SJSA1 (cell line): ENCODE data around the gene MUS81. TPM values are rescaled to one million over a fixed set of nuclear protein-coding genes. Genes with fewer than 3 reads are reported as not detected.
"Not testable (repeated sequence)": the region's sequence is repeated elsewhere in the genome, so short reads cannot be mapped to it uniquely, and the experiment has no call there.

Experiments used
- DNase-seq, 2 experiments: peaks; one replicate each; pipeline ENCODE4 v3.0.0-alpha.2; 2015 to 2020; ENCODE audit warnings: low spot score in 2 of 2, low read depth in 1 of 2
- H3K27ac ChIP-seq: fragments of 250-450 bp; sonication (Bioruptor Pico); 2 replicates; pipeline ENCODE4 v1.5.1; 2020; ENCODE audit warnings: mild to moderate bottlenecking, moderate library complexity
- H3K27me3 ChIP-seq: fragments of 250-450 bp; sonication (Bioruptor Pico); replicated peaks from 2 replicates; pipeline ENCODE4 v1.5.1; 2020; ENCODE audit warnings: mild to moderate bottlenecking, moderate library complexity
- H3K36me3 ChIP-seq: fragments of 250-450 bp; sonication (Bioruptor Pico); 2 replicates; pipeline ENCODE4 v1.5.1; 2020; ENCODE audit warnings: mild to moderate bottlenecking
- H3K4me1 ChIP-seq: fragments of 250-450 bp; sonication (Bioruptor Pico); replicated peaks from 2 replicates; pipeline ENCODE4 v1.6.1; 2021; ENCODE audit warnings: mild to moderate bottlenecking
- H3K4me3 ChIP-seq: fragments of 250-450 bp; sonication (Bioruptor Pico); 2 replicates; pipeline ENCODE4 v1.5.1; 2020; ENCODE audit warnings: mild to moderate bottlenecking
- H3K9me3 ChIP-seq: fragments of 250-450 bp; sonication (Bioruptor Pico); replicated peaks from 2 replicates; pipeline ENCODE4 v1.5.1; 2020; ENCODE audit warnings: mild to moderate bottlenecking
- total RNA-seq: library from RNA; depleted of rRNA; stranded (reverse); fragments of >200 nt; shearing (Covaris generic); gene quantifications from 2 replicates; pipeline ENCODE4 v1.2.3, GENCODE V29; 2014

The MUS81 gene
- total RNA-seq, 1 experiment from 2014 or later = 130 TPM

DNA sequence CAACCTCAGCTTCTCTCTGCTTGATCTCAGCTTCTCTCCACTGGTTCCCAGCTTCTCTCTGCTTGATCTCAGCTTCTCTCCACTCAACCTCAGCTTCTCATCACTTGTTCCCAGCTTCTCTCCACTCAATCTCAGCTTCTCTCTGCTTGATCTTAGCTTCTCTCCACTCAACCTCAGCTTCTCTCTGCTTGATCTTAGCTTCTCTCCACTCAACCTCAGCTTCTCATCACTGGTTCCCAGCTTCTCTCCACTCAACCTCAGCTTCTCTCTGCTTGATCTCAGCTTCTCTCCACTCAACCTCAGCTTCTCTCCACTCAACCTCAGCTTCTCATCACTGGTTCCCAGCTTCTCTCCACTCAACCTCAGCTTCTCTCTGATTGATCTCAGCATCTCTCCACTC, 28.0 kb upstream of the MUS81 start:
- not testable (repeated sequence) for H3K9me3 ChIP-seq, H3K27ac ChIP-seq, H3K4me3 ChIP-seq, H3K36me3 ChIP-seq, DNase-seq
- peaks cover 20% of the 10 kb centered on the region for H3K4me1 ChIP-seq
- peaks cover 45% of the 10 kb centered on the region for H3K27me3 ChIP-seq

DNA sequence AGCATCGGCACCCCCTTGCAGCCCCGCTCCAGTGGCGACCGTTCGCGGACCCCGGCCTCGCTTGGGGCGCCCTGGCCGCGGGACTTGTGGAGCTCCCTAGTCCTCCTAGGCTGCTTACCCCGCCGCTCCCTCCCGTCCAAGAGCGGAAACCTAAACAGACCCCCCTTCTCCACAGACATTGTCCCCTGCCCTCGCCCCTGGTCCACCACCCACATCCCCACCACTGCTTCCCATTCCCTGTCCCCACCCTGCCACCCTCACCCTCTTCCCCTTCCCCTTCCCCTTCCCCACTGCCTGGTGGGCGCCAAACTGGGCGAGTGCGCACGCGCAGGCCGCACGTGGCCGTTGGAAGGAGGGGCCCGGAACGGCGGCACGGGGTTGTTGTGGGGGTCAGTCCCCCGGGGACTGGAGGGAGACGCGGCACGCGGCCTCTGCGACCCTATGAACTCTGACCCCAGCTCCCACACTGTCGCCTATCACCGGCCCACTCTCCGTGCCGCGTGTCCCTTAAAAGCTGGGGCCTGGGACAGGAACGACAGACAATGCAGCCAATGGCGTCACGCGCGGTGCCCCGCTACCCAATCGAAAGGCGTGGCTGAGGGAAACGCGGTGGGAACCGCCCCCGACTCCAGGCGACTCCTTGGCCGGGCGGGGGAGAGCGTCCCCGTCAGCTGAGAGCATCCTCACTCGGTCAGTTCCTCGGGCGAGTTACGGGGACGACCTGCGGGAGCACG, 26.8 kb upstream of the MUS81 start, which contains the start of gene SNX32:
Gene SNX32, plus strand, starts transcription at position 667 of the 734 bp plus-strand sequence. CDS start 103 bp downstream, outside the sequence.
- H3K4me1 ChIP-seq = peaks cover 20% of the 10 kb centered on the region
- peaks cover 5% of the 10 kb centered on the region; the same call in 1 of the 2 replicates for H3K9me3 ChIP-seq
- H3K27me3 ChIP-seq = peaks cover 35% of the 10 kb centered on the region
- peak within 1 kb of the TSS; percentile 37 for H3K27ac ChIP-seq
- DNase-seq = peak; percentile 95 to 97
- peak within 1 kb of the TSS; percentile 36 for H3K4me3 ChIP-seq
- no peaks in the 10 kb centered on the region for H3K36me3 ChIP-seq

DNA sequence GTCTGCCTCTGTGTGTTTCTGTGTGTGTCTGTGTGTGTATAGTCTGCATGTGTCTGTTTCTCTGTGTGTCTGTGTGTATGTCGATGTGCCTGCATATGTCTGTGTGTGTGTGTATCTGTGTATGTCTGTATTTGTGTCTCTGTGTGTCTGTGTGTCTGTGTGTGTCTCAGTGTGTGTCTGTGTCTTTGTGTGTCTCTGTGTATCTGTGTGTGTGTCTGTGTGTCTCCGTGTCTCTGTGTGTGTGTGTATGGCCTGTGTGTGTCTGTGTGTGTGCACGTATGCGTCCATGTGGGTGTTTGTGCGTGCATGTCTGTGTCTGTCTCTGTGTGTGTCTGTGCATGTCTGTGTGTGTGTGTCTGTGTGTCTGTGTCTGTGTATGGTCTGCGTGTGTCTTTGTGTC, 26.0 kb upstream of the MUS81 start:
- no peak for DNase-seq
- Histone ChIP-seq H3K36me3 (no peaks in the 10 kb centered on the region), H3K4me1 (peaks cover 20% of the 10 kb centered on the region), H3K27ac (no peak overlapping the region), H3K4me3 (peak overlapping the region; percentile 36), H3K9me3 (peaks cover 5% of the 10 kb centered on the region; the same call in 1 of the 2 replicates), H3K27me3 (peaks cover 31% of the 10 kb centered on the region)

DNA sequence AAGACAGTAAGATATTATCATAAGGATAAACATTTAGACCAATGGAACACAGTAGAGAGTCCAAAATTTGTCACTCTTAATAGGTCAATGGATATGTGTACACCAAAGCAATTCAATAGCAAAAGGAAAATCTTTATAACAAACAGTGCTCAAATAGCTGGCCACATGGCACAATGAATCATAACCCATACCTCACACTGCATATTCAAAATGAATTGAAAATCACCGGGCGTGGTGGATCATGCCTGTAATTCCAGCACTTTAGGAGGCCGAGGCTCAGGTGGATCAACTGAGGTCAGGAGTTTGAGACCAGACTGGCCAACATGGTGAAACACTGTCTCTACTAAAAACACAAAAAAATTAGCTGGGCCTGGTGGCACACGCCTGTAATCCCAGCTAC, 18.1 kb upstream of the MUS81 start:
- no peak overlapping the region for H3K4me3 ChIP-seq
- H3K9me3 ChIP-seq = no peaks in the 10 kb centered on the region
- H3K27me3 ChIP-seq = no peaks in the 10 kb centered on the region
- no peaks in the 10 kb centered on the region for H3K4me1 ChIP-seq
- no peak overlapping the region for H3K27ac ChIP-seq
- no peak for DNase-seq
- no peaks in the 10 kb centered on the region for H3K36me3 ChIP-seq

DNA sequence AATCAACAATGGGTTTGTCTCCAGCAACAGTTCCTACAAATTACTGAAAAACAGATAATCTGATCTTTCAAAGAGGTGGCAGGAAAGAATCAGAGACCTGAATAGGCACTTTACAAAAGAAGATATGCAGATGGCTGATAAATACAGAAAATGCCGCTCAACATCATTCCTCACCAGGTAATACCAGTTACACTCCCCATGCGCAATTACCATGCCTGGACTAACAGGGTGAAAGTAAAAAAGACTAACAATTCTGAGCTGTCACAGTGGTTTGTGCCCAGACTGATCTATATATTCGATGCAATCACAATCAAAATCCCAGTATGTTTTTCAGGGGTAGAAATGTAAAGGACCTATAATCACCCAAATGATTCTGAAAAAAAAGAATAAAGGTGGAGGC, 16.4 kb upstream of the MUS81 start:
- H3K27ac ChIP-seq = no peak overlapping the region

DNA sequence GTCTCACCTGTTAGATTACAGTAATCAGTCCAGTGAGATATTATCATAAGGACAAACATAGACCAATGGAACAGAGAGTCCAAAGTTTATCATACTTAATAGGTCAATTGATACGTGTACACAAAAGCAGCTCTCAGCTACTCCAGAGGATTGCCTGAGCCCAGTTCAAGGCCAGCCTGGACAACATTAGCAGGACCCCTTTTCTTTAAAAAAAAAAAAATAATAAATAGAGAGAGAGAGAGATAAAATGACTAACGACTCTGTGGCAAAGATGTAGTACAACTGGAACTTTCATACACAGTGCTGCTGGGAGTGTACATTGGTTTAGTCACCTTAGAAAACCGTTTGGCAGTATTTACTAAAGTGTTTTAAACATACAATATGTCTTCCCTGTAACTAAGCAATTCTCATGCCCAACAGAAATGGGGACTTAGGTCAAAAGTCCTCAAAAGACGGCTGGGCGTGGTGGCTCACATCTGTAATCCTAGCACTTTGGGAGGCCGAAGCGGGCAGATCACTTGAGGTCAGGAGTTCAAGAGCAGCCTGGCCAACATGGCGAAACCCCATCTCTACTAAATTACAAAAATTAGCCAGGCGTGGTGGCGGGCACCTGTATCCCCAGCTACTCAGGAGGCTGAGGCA, 15.9 kb upstream of the MUS81 start:
- no peak overlapping the region for H3K27ac ChIP-seq
- no peaks in the 10 kb centered on the region for H3K4me1 ChIP-seq
- no peaks in the 10 kb centered on the region for H3K9me3 ChIP-seq
- no peak for DNase-seq
- no peak overlapping the region for H3K4me3 ChIP-seq
- H3K36me3 ChIP-seq = no peaks in the 10 kb centered on the region
- H3K27me3 ChIP-seq = no peaks in the 10 kb centered on the region

More for the DNA sequence above, 16.4 kb upstream of the MUS81 start:
- H3K4me3 ChIP-seq = no peak overlapping the region
- H3K4me1 ChIP-seq = no peaks in the 10 kb centered on the region
- DNase-seq = no peak
- no peaks in the 10 kb centered on the region for H3K9me3 ChIP-seq
- H3K36me3 ChIP-seq = no peaks in the 10 kb centered on the region
- H3K27me3 ChIP-seq = no peaks in the 10 kb centered on the region

DNA sequence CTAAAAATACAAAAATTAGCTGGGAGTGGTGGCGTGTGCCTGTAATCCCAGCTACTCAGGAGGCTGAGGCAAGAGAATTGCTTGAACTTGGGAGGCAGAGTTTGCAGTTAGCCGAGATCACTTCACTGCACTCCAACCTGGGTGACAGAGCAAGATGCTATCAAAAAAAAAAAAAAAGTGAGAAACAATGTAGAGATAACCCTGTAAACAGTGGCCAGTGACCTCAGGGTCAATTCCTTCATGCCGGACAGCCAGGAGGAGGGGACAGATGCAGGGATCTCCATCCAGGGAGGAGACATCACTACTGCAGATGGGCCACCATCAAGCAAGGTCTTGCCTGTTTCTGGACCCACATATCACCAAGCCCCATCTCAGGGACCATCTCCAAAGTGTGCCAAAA, 12.5 kb upstream of the MUS81 start:
- H3K27ac ChIP-seq = no peak overlapping the region
- peaks cover 18% of the 10 kb centered on the region for H3K9me3 ChIP-seq
- DNase-seq = no peak
- no peak overlapping the region for H3K4me3 ChIP-seq
- peaks cover 26% of the 10 kb centered on the region for H3K36me3 ChIP-seq
- no peaks in the 10 kb centered on the region; the same call in 1 of the 2 replicates for H3K4me1 ChIP-seq
- no peaks in the 10 kb centered on the region for H3K27me3 ChIP-seq

DNA sequence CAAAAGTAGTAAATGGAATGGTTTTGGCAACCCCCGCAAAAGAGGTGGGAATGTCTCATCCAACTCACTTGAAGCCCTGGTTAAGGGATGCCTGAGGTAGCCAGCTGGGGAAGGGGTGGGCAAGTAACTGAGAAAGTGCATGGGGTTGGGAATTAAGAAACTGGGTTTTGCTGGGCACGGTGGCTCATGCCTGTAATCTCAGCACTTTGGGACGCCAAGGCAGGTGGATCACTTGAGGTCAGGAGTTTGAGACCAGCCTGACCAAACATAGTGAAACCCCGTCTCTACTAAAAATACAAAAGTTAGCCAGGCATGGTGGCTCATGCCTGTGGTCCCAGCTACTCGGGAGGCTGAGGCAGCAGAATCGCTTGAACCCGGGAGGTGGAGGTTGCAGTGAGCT, 11.5 kb upstream of the MUS81 start:
- not testable (repeated sequence) for H3K27me3 ChIP-seq, H3K4me1 ChIP-seq, DNase-seq, H3K4me3 ChIP-seq, H3K27ac ChIP-seq
- Histone ChIP-seq H3K9me3 (peaks cover 18% of the 10 kb centered on the region), H3K36me3 (peaks cover 35% of the 10 kb centered on the region)

DNA sequence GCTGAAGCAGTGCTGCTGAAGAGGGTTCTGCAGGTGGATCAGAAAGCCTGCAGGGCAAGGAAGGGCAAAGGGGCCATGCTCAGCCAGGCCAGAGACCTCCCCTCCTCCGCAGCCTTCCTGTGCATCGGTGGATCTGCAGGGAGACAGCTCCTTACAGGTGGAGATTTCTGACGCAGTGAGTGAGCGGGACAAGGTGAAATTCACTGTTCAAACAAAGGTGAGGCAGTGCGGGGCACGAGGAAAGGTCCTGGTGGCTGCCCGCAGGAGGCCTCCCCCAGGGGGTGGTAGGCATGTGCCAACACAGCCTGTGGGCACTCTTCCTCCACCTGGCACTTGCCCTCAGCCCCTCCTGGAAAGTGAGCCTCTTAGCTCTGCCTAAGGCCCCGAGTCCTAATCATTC, 10.9 kb upstream of the MUS81 start:
- no peaks in the 10 kb centered on the region for H3K27me3 ChIP-seq
- peaks cover 18% of the 10 kb centered on the region for H3K9me3 ChIP-seq
- H3K36me3 ChIP-seq = peaks cover 42% of the 10 kb centered on the region
- no peak for DNase-seq
- H3K4me1 ChIP-seq = no peaks in the 10 kb centered on the region; the same call in 1 of the 2 replicates
- no peak overlapping the region for H3K4me3 ChIP-seq
- H3K27ac ChIP-seq = no peak overlapping the region

DNA sequence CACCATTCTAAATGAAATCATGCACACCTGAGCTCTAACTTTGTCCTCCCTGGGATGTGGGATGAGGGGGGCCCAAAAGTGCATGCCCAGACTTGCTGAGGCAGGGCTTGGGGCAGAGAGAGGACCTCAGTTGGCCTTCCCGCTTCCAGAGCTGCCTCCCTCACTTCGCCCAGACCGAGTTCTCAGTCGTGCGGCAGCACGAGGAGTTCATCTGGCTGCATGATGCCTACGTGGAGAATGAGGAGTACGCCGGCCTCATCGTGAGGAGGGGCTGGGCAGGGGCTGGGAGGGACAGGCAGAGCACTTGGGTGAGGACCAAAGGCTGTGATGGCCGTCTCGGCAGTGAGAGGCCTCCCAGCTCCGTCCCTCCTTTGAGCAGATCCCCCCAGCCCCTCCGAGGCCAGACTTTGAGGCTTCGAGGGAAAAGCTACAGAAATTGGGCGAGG, 10.4 kb upstream of the MUS81 start:
- H3K27me3 ChIP-seq = no peaks in the 10 kb centered on the region
- no peak overlapping the region for H3K27ac ChIP-seq
- H3K4me1 ChIP-seq = no peaks in the 10 kb centered on the region; the same call in 1 of the 2 replicates
- H3K9me3 ChIP-seq = peaks cover 18% of the 10 kb centered on the region
- H3K36me3 ChIP-seq = peaks cover 46% of the 10 kb centered on the region
- H3K4me3 ChIP-seq = no peak overlapping the region
- DNase-seq = peak in 1 of 2 experiments; percentile 55

DNA sequence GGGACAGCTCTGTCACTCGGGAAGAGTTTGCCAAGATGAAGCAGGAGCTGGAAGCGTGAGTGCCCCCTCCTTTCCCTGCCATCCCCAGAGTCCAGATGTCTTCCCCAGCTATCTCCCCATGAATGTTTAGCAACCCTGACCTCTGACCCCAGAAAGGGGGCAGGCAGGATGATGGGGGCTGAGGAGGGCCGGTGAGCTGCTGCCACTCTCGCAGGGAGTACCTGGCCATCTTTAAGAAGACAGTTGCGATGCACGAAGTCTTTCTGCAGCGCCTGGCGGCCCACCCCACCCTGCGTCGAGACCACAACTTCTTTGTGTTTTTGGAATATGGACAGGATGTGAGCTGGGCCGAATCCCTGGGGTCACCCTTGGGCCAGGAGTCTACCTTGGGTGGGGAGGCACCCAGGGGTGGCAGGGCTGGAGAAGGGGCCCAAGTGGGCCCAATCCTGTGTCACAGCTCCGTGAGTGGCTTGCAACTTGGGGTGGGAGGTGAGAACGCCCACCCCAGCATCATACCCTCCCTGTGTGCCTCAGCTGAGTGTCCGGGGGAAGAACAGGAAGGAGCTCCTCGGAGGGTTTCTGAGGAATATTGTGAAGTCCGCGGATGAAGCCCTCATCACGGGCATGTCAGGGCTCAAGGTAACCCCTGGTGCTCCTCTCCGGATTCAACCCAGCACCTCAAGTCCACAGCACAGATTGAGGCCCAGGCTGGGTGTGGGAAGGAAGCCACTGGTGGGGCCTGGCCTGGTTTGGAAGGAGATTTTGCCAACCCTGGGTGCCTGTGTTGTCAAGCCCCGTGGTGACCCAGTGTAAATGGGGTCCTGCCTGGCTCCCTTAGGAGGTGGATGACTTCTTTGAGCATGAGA, 9.8 kb upstream of the MUS81 start:
- peaks cover 53% of the 10 kb centered on the region for H3K36me3 ChIP-seq
- no peak overlapping the region for H3K27ac ChIP-seq
- H3K4me1 ChIP-seq = no peaks in the 10 kb centered on the region; the same call in none of the 2 replicates
- H3K27me3 ChIP-seq = no peaks in the 10 kb centered on the region
- no peak for DNase-seq
- peaks cover 18% of the 10 kb centered on the region for H3K9me3 ChIP-seq
- H3K4me3 ChIP-seq = no peak overlapping the region

DNA sequence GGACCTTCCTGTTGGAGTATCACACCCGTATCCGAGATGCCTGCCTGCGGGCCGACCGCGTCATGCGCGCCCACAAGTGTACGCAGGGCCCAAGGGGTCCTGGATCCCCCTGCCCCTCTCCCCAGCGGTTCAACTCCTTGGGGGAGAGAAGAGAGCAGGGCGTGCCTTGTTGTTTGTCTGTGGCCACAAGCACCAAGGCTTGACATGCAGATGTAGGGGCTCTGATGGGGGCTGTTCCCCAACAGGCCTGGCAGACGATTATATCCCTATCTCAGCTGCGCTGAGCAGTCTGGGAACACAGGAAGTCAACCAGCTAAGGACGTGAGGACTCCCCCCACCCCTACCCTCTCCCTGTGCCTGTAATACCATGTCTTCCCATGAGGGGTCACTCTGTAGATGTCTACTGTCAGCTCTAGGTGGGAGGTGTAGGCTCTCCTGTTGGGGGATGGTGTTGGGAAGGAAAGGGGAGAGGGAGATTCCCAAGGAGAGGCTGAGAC, 9.1 kb upstream of the MUS81 start:
- H3K27me3 ChIP-seq = no peaks in the 10 kb centered on the region
- peak; percentile 64 to 73 for DNase-seq
- H3K36me3 ChIP-seq = peaks cover 59% of the 10 kb centered on the region

DNA sequence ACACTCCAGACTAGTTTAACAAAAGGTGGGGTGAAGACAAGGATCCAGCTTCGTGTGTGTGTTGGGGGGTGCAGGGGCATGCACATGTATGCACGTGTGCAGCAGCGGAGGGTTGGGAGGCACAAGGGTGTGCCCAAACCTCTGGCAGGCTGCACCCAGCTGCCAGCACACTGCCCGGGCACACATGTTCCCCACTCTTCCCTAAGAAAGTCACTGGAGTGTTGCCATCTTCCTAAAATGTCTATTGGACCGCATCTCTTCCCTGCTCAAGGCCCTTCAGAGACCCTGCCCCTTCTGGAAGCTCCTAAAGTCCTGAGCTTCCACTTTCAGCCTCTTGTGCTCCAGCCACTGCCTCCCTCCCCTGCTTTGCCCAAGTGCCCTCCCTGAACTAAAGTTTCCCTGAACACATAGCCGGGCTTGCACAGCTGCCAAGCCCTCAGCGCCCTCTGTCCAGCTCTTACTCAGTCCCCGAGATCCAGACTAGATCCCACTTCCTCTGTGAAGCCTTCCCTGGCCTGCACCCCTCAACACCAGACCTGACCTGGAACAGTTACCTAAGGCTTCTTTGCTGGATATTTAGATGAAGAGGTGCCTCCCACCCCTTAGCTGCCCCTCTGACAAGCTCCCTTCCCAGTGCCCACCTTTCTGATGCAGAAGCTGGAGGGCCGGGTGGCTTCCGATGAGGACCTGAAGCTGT, 8.3 kb upstream of the MUS81 start:
- Histone ChIP-seq H3K4me3 (no peak overlapping the region), H3K4me1 (peaks cover 11% of the 10 kb centered on the region), H3K27me3 (no peaks in the 10 kb centered on the region), H3K27ac (no peak overlapping the region), H3K9me3 (peaks cover 18% of the 10 kb centered on the region), H3K36me3 (peaks cover 68% of the 10 kb centered on the region)
- DNase-seq = peak in 1 of 2 experiments; percentile 55

More for the DNA sequence above, 9.1 kb upstream of the MUS81 start:
- no peak overlapping the region for H3K27ac ChIP-seq
- no peak overlapping the region for H3K4me3 ChIP-seq
- peaks cover 18% of the 10 kb centered on the region for H3K9me3 ChIP-seq
- peaks cover 6% of the 10 kb centered on the region for H3K4me1 ChIP-seq
